ENCODE data around the gene RAB22A. TPM values are rescaled to one million over a fixed set of nuclear protein-coding genes. Genes with fewer than 3 reads are reported as not detected.

RAB22A gene
- total and polyA plus RNA-seq, 2 donors from 2014 or later: 7.0 to 20.7 TPM

DNA sequence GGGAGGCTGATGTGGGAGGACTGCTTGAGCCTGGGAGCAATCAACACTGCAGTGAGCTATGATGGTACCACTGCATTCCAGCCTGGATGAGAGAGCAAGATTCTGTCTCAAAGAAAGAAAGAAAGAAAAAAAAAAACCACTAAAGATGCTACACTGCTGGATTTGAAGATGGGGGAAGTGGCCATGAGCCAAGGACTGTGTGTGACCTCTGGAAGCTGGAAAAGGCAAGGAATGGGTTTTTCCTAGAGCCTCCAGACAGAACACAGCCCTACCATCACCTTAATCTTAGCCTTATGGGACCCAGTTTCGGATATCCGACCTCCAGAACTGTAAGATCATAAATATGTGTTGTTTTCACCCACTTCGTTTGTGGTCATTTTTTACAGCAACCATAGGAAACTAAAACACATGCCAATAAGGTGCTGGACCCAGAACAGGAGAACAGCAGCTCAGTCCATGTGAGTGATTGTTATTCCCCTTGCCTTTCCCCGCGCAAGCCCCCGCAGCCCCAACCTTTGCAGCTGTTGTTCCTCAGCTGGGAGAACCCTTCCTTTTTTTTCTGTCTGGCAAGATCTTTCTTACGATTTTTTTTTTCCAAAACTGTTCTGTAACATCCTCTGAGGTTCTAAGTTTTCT, 68.4 kb downstream of the RAB22A start:
- no peak for DNase-seq
- H3K4me1 ChIP-seq (ENCODE audit: control insufficient read depth in 2 of 3, insufficient read depth in 2 of 3, low read depth in 1 of 3, low read length in 3 of 3): no peaks in the 10 kb centered on the region
- no peaks in the 10 kb centered on the region for H3K36me3 ChIP-seq (ENCODE audit: control insufficient read depth in 2 of 3, insufficient read depth in 3 of 3, low read length in 3 of 3)
- no peak for FAIRE-seq
- no peaks in the 10 kb centered on the region for H3K27me3 ChIP-seq (ENCODE audit: control insufficient read depth, insufficient read depth, low read length)
- H3K4me3 ChIP-seq (ENCODE audit: low read length in 3 of 3): no peak overlapping the region
- intact Hi-C loops (cut with DNase I): no loop called here
- no peak overlapping the region for H3K27ac ChIP-seq (ENCODE audit: low read depth in 2 of 2, low read length in 2 of 2)
- TF ChIP-seq, protein P1, sequence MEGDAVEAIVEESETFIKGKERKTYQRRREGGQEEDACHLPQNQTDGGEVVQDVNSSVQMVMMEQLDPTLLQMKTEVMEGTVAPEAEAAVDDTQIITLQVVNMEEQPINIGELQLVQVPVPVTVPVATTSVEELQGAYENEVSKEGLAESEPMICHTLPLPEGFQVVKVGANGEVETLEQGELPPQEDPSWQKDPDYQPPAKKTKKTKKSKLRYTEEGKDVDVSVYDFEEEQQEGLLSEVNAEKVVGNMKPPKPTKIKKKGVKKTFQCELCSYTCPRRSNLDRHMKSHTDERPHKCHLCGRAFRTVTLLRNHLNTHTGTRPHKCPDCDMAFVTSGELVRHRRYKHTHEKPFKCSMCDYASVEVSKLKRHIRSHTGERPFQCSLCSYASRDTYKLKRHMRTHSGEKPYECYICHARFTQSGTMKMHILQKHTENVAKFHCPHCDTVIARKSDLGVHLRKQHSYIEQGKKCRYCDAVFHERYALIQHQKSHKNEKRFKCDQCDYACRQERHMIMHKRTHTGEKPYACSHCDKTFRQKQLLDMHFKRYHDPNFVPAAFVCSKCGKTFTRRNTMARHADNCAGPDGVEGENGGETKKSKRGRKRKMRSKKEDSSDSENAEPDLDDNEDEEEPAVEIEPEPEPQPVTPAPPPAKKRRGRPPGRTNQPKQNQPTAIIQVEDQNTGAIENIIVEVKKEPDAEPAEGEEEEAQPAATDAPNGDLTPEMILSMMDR (IDR thresholded peaks at IDR 0.05; ENCODE audit: borderline replicate concordance, extremely low read depth, insufficient read depth): no peak
- no peak overlapping the region for H3K9ac ChIP-seq (ENCODE audit: low read length in 3 of 3)
- peaks cover 0 to 5% (median 0%) of the 10 kb centered on the region in 3 donors for H3K9me3 ChIP-seq (ENCODE audit: control insufficient read depth in 2 of 3, insufficient read depth in 1 of 3, low read length in 3 of 3)

DNA sequence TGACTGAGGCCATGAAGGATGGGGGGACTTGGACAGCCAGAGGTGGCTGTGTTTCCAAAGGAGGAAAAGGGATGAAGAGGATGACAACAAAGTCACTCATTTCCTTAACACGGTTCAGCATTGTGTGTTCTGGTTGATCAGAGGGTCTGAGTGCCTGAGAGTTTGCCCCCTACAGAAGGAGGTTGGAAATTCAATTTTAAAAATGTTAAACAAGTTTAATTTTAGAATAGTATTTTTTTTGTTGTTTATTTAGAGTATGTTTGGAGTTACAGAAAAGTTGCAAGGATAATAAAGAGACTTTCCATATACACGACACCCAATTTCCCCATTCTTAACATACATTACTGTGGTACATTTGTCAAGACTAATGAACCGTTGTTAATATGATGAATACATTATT, 69.2 kb downstream of the RAB22A start:
- Histone ChIP-seq H3K36me3 (ENCODE audit: control insufficient read depth in 2 of 3, insufficient read depth in 3 of 3, low read length in 3 of 3) (no peaks in the 10 kb centered on the region), H3K9ac (ENCODE audit: low read length in 3 of 3) (no peak overlapping the region), H3K27me3 (ENCODE audit: control insufficient read depth, insufficient read depth, low read length) (no peaks in the 10 kb centered on the region), H3K9me3 (ENCODE audit: control insufficient read depth in 2 of 3, insufficient read depth in 1 of 3, low read length in 3 of 3) (peaks cover 0 to 5% (median 0%) of the 10 kb centered on the region in 3 donors), H3K4me3 (ENCODE audit: low read length in 3 of 3) (no peak overlapping the region), H3K27ac (ENCODE audit: low read depth in 2 of 2, low read length in 2 of 2) (no peak overlapping the region), H3K4me1 (ENCODE audit: control insufficient read depth in 2 of 3, insufficient read depth in 2 of 3, low read depth in 1 of 3, low read length in 3 of 3) (no peaks in the 10 kb centered on the region)
- DNase-seq (no peak), FAIRE-seq (no peak)
- TF ChIP-seq, protein P1 (IDR thresholded peaks at IDR 0.05; ENCODE audit: borderline replicate concordance, extremely low read depth, insufficient read depth): no peak
- intact Hi-C loops (cut with DNase I): no loop called here

DNA sequence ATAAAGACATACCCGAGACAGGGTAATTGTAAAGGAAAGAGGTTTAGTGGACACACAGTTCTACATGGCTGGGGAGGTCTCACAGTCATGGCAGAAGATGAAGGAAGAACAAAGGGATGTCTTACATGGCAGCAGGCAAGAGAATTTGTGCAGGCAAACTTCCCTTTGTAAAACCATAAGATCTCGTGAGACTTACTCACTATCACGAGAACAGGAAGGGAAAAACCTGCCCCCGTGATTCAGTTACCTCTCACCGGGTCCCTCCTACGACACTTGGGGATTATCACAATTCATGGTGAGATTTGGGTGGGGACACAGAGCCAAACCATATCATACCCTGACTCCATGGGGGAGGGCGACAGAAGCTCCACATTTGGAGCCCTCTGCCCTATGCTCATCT, 72.1 kb downstream of the RAB22A start:
- no peaks in the 10 kb centered on the region for H3K27me3 ChIP-seq (ENCODE audit: control insufficient read depth, insufficient read depth, low read length)
- H3K4me1 ChIP-seq (ENCODE audit: control insufficient read depth in 2 of 3, insufficient read depth in 2 of 3, low read depth in 1 of 3, low read length in 3 of 3): no peaks in the 10 kb centered on the region
- intact Hi-C loops (cut with DNase I): no loop called here
- peaks cover 0 to 5% (median 0%) of the 10 kb centered on the region in 3 donors for H3K9me3 ChIP-seq (ENCODE audit: control insufficient read depth in 2 of 3, insufficient read depth in 1 of 3, low read length in 3 of 3)
- H3K36me3 ChIP-seq (ENCODE audit: control insufficient read depth in 2 of 3, insufficient read depth in 3 of 3, low read length in 3 of 3): no peaks in the 10 kb centered on the region
- no peak overlapping the region for H3K27ac ChIP-seq (ENCODE audit: low read depth in 2 of 2, low read length in 2 of 2)
- no peak for DNase-seq
- H3K9ac ChIP-seq (ENCODE audit: low read length in 3 of 3): no peak overlapping the region
- no peak for FAIRE-seq
- TF ChIP-seq, protein P1 (IDR thresholded peaks at IDR 0.05; ENCODE audit: borderline replicate concordance, extremely low read depth, insufficient read depth): no peak
- no peak overlapping the region for H3K4me3 ChIP-seq (ENCODE audit: low read length in 3 of 3)

DNA sequence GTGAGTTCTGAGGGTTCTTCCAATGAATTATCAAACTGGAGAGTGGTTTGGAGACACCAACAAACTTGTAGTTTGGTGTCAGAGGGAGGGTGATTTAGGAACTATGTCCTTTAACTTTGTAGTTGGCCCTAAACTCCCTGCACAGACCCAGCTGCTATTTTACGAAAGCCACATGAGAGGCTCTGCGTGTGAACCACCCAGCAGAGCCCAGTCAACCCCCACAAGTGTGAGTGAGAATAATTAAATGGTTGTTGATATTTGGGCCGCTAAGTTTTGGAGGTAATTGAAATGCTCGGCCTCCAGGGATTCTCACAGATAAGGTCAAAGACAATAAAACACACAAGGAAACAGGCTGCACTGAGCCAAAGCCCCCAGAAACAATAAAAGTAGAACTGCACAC, 72.6 kb downstream of the RAB22A start:
- FAIRE-seq: no peak
- Histone ChIP-seq H3K4me1 (ENCODE audit: control insufficient read depth in 2 of 3, insufficient read depth in 2 of 3, low read depth in 1 of 3, low read length in 3 of 3) (no peaks in the 10 kb centered on the region), H3K27ac (ENCODE audit: low read depth in 2 of 2, low read length in 2 of 2) (no peak overlapping the region), H3K27me3 (ENCODE audit: control insufficient read depth, insufficient read depth, low read length) (no peaks in the 10 kb centered on the region), H3K9ac (ENCODE audit: low read length in 3 of 3) (no peak overlapping the region), H3K36me3 (ENCODE audit: control insufficient read depth in 2 of 3, insufficient read depth in 3 of 3, low read length in 3 of 3) (no peaks in the 10 kb centered on the region), H3K4me3 (ENCODE audit: low read length in 3 of 3) (no peak overlapping the region), H3K9me3 (ENCODE audit: control insufficient read depth in 2 of 3, insufficient read depth in 1 of 3, low read length in 3 of 3) (peaks cover 0 to 5% (median 0%) of the 10 kb centered on the region in 3 donors)
- DNase-seq: no peak
- intact Hi-C loops (cut with DNase I): no loop called here
- TF ChIP-seq, protein P1 (IDR thresholded peaks at IDR 0.05; ENCODE audit: borderline replicate concordance, extremely low read depth, insufficient read depth): no peak
